HG03103 (cell line): ENCODE data around the gene CTXND2.
"Not testable (repeated sequence)": the region's sequence is repeated elsewhere in the genome, so short reads cannot be mapped to it uniquely, and the experiment has no call there.

Source experiments
- ATAC-seq: cut with Tn5 transposase; IDR thresholded peaks from one replicate; pipeline ENCODE4 v1.9.1; 2021; ENCODE audit warnings: low read depth; ENCODE audit not compliant: unreplicated experiment

CTXND2 gene

GRCh38 chr1:150888727-150889126, 1.8 kb downstream of the CTXND2 start:
- ATAC-seq: no peak

- ATAC-seq: no peak
These were observed 3.1 kb downstream of the CTXND2 start for GRCh38 chr1:150890033-150890416.

GRCh38 chr1:150893336-150893913, 6.5 kb downstream of the CTXND2 start:
- no peak for ATAC-seq

DNA sequence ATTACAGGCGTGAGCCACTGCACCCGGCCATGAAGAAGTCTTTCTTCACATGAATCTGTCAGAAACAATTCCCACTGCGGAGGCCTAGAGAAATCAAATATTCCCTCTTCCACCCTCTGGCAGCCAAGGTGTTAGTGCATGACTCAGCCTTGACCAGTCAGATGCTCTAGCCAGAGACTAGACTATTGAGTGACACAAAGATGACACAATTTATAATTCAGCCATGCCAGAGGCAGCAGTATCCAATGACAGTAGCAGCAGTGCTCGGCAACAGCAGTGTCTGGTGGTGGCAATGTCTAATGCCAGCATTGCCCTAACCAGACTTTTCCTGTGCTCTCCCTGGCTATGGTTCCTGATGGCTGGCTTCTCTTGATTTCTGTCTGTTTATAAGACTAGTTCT, 8.7 kb downstream of the CTXND2 start:
- ATAC-seq: no peak

DNA sequence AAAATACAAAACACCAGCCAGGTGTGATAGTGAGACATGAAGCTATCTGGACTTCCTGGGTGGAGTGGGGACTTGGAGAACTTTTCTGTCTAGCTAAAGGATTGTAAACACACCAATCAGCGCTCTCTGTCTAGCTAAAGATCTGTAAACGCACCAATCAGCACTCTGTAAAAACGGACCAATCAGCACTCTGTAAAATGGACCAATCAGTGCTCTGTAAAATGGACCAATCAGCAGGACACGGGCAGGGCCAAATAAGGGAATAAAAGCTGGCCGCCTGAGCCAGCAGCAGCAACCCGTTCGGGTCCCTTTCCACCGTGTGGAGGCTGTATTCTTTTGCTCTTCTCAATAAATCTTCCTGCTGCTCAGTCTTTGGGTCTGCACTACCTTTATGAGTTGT, 12.9 kb downstream of the CTXND2 start:
- not testable (repeated sequence) for ATAC-seq

DNA sequence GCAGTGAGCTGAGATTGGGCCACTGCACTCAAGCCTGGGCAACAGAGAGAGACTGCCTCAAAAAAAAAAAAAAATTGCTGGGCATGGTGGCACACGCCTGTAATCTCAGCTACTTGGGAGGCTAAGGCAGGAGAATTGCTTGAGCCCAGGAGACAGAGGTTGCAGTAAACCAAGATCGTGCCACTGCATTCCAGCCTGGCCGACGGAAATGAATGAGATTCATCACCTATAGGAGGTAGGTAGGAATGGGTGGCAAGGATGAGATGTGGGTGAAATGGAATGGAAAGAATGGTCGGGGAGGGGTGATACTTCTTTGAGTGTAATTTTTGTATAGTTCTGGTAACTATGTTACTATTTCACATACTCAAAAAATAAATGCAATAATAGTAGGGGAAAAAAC, 15.4 kb downstream of the CTXND2 start:
- ATAC-seq: no peak

DNA sequence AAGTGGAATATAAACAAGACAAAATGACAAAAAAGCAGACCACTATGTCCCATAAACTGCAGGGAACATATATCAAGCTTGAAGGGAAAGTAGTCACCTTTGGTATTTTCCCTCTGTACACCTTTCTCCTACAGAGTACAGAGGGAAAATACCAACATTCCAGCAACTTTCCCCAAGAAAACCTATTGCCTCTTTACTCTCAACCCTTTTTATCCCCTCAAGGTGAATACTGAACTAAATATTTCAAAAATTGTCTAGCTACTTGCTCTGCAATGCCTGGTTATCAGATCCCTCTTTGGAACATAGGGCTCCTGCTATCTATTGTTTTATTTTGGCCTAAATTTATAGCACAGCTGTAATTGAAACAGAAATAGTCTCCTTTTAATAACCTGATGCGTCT, 15.8 kb downstream of the CTXND2 start:
- no peak for ATAC-seq

DNA sequence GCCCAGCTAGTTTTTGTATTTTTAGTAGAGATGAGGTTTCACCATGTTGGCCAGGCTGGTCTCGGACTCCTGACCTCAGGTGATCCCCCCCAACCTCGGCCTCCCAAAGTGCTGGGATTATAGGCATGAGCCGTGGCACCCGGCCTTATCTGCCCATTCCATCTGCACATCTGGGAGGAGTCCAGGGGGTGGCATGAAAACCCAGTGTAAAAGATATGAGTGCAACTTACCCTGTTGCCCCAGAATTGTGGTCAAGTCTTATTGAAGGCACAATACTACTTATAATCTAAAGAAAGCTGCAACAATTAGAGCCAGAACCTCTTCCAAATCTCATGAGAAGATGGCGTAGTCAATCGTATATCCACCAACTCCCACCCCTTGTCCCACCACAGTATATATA, 18.4 kb downstream of the CTXND2 start:
- ATAC-seq: no peak

DNA sequence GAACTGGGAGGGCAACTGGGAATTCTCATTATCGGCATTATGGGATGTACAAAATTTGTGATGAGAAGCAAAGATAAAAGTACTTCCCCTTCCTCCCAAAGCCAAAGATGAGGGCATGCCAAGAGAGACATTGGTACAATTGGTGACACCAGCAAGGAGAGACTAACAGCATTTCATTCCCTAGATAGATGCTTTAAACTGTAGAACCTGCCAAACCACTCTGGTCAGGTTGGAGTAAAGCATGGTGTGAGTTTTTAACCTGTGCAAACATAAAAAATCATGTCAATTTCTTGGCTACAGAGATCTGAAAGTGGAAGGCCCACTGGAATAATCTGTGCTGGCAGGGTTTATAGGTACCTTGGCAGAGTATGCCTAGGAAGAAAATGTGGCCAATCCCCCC, 19.4 kb downstream of the CTXND2 start:
- no peak for ATAC-seq

DNA sequence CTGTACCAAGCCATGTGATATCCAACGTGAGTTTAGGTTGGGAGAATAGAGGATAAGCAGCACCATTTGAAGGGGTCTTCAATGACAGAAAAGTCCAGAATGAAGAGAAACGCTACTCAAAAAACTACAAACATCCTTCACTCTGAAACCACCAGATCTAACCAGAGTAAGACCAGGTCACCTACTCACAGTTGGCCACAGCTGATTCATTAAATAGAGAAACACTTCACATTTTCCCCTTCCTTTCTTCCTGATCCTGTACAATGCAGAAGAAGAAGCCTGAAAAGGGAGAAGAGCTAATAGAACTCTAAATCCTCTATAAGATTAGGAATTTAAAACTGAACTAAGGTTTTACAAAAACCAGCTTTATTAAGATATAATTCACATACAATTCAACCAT, 19.9 kb downstream of the CTXND2 start:
- no peak for ATAC-seq

DNA sequence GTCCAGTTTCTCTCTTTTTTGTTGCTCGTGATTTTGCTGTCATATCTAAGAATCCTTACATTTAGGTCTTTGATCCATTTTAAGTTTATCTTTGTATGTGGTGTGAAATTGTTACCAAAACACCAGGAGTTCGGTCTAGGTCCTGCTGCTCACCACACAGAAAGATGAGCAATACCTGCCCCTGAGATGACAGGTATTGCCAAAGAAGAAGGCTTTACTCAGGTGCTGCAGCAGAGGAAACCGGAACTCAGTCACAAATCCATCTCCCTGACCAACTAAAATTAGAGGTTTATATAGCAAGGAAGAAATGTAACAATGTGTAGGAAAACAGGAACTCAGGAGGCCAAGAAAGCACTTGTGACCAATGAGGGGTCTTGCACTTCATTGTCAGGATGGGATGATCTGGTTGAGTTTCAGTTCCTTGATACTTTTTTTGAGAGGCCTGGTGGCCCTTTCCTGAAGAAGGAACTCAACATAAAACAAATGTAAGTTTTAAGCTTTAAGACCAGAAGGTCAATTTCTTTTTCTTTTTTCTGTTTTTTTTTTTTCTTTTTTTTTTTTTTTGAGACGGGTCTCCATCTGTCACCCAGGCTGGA, 22.7 kb downstream of the CTXND2 start:
- ATAC-seq: no peak

- ATAC-seq: no peak
These were observed 25.7 kb downstream of the CTXND2 start for GRCh38 chr1:150912623-150913022.

GRCh38 chr1:150917387-150917786, 30.5 kb downstream of the CTXND2 start:
- no peak for ATAC-seq

GRCh38 chr1:150922519-150922975, 35.6 kb downstream of the CTXND2 start:
- ATAC-seq: no peak

DNA sequence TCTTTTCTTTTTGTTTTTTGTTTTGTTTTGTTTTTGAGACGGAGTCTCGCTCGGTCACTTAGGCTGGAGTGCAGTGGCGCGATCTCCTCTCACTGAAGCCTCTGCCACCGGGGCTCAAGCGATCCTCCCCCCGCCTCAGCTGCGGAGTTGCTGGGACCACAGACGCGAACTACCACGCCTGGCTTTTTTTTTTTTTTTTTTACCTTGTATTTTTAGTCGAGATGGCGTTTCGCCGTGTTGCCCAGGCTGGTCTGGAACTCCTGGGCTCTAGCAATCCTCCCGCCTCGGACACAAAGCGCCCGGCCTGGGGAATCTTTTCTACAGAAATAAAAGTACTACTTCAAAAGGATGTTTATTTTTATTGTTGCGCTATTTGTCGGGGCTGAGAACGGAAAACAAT, 38.1 kb downstream of the CTXND2 start:
- no peak for ATAC-seq

GRCh38 chr1:150926097-150926741, 39.3 kb downstream of the CTXND2 start, which contains the start of gene SETDB1:
SETDB1 (plus strand) TSS chr1:150926363; CDS start chr1:150927715, 1,352 bp downstream.
- ATAC-seq: peak; percentile 78

DNA sequence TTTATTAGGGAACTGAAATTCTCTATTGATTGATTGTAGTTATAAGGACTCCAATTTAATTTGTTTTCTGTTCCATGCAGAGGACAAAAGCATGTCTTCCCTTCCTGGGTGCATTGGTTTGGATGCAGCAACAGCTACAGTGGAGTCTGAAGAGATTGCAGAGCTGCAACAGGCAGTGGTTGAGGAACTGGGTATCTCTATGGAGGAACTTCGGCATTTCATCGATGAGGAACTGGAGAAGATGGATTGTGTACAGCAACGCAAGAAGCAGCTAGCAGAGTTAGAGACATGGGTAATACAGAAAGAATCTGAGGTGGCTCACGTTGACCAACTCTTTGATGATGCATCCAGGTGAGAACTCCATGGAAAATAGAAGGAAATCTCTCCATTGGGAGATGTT, 40.7 kb downstream of the CTXND2 start:
- no peak for ATAC-seq

DNA sequence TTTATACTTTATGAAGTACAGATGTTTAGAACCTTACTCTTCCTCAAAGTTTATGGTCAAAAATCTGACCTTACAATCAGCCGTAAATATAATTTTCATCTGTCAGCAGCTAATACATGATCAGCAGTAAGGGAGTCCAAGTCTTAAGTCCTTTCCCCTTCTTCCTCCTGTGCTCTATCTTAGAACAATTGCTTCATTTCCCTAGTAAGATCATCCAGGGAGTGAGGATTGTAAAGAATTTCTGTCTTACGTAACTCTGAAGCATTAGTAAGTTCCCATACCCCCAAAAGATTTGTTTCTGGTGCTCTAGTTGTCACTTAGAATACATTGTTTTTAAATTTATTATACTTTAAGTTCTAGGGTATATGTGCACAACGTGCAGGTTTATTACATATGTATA, 41.4 kb downstream of the CTXND2 start:
- no peak for ATAC-seq

GRCh38 chr1:150928775-150929174, 41.8 kb downstream of the CTXND2 start:
- ATAC-seq: not testable (repeated sequence)

- ATAC-seq: no peak
These were observed 44.8 kb downstream of the CTXND2 start for GRCh38 chr1:150931773-150932172.

DNA sequence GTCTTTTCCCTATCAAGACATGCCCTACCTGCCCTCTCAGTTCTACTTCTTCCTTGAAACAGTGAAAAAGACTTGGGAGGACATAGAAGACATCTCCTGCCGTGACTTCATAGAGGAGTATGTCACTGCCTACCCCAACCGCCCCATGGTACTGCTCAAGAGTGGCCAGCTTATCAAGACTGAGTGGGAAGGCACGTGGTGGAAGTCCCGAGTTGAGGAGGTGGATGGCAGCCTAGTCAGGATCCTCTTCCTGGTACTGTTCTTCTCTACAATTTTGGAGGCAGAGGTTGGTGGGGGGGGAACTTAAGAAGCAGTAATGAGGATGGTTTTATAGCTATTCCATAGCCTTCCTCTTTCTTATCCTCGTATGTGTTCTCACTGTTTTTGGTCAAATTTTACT, 57.9 kb downstream of the CTXND2 start:
- no peak for ATAC-seq

GRCh38 chr1:150954708-150955107, 67.8 kb downstream of the CTXND2 start:
- no peak for ATAC-seq
